Left lung (tissue), 10 donors: ENCODE data around the gene EPB41L2. TPM values are rescaled to one million over a fixed set of nuclear protein-coding genes. Genes with fewer than 3 reads are reported as not detected.

Experiments
- ATAC-seq: fragments of 200-7000 bp; cut with Tn5 transposase; one replicate; pipeline ENCODE4 v1.9.1; 2020; ENCODE audit warnings: moderate library complexity
- DNase-seq, 4 donors: peaks; one replicate each; pipeline ENCODE4 v3.0.0-alpha.2; 2013 to 2020
- H3K27ac ChIP-seq, 2 donors: fragments of 200-600 bp; sonication (generic) in 1 of 2; one replicate each; pipeline versions ENCODE4 v1.5.0 to v1.8.0; 2020 to 2021
- H3K27me3 ChIP-seq, 2 donors: fragments of 200-600 bp; sonication (generic) in 1 of 2; one replicate each; pipeline versions ENCODE4 v1.5.0 to v1.8.0; 2020 to 2021
- H3K36me3 ChIP-seq, 2 donors: fragments of 200-600 bp; sonication (generic) in 1 of 2; one replicate each; pipeline versions ENCODE4 v1.5.0 to v1.8.0; 2020 to 2021
- H3K4me1 ChIP-seq, 2 donors: fragments of 200-600 bp; one replicate each; pipeline ENCODE4 v1.8.0; 2021
- H3K4me3 ChIP-seq, 2 donors: fragments of 200-600 bp; sonication (generic) in 1 of 2; one replicate each; pipeline versions ENCODE4 v1.5.0 to v1.8.0; 2020 to 2021; ENCODE audit warnings: mild to moderate bottlenecking in 1 of 2
- H3K9me3 ChIP-seq, 2 donors: fragments of 200-600 bp; sonication (generic) in 1 of 2; one replicate each; pipeline versions ENCODE4 v1.5.0 to v1.8.0; 2020 to 2021
- CTCF ChIP-seq, 2 donors: fragments of 200-600 bp; sonication (generic) in 1 of 2; IDR thresholded peaks; one replicate each; pipeline versions ENCODE4 v1.5.0 to v1.8.0; 2021; ENCODE audit warnings: antibody characterized with exemption in 2 of 2
- intact Hi-C, 2 donors: fragments of 100-400 bp; cut with DNase I; formaldehyde crosslinking; loops; one replicate each; pipeline versions ENCODE4 v1.11.2 to v1.14.2; 2022
- polyA plus RNA-seq, 6 donors: library from polyadenylated mRNA; unstranded; fragments of 120-200 nt; gene quantifications; one replicate each; pipeline ENCODE4 v1.2.1, GENCODE V29; 2013; ENCODE audit not compliant: insufficient read length in 6 of 6
- total RNA-seq, 2 donors: library from RNA; stranded (reverse); fragmentation: NEBNext Ultra II Directional; extraction: Animal tissue kit (Norgen Biotek cat#: 25700); gene quantifications; one replicate each; pipeline ENCODE4 v1.2.1, GENCODE V29; 2021
- donor health status: DM: no; HTN: yes; CAD: no.
- donor health status: DM: no; HTN: no; CAD: no.

EPB41L2 gene
- total and polyA plus RNA-seq, 8 donors = 91.3 to 277 (median 248) TPM

GRCh38 chr6:130838951-130839350 is 224.1 kb downstream of the EPB41L2 start:
- no peak for TF ChIP-seq CTCF (IDR thresholded peaks at IDR 0.05)
- Histone ChIP-seq H3K27me3 (no peaks in the 10 kb centered on the region), H3K4me3 (no peak overlapping the region), H3K36me3 (no peaks in the 10 kb centered on the region), H3K27ac (no peak overlapping the region), H3K4me1 (no peaks in the 10 kb centered on the region), H3K9me3 (no peaks in the 10 kb centered on the region)
- no peak for DNase-seq
- intact Hi-C loops = no loop called here
- ATAC-seq = no peak

- Histone ChIP-seq H3K4me3 (no peak overlapping the region), H3K36me3 (no peaks in the 10 kb centered on the region), H3K27me3 (no peaks in the 10 kb centered on the region), H3K4me1 (no peaks in the 10 kb centered on the region), H3K9me3 (no peaks in the 10 kb centered on the region), H3K27ac (no peak overlapping the region)
- ATAC-seq = no peak
- DNase-seq = no peak
- TF ChIP-seq CTCF (IDR thresholded peaks at IDR 0.05) = no peak
- intact Hi-C loops = no loop called here
These were observed 224.7 kb downstream of the EPB41L2 start for GRCh38 chr6:130838250-130838860.

- no peaks in the 10 kb centered on the region for H3K27me3 ChIP-seq
- TF ChIP-seq CTCF (IDR thresholded peaks at IDR 0.05) = no peak
- DNase-seq = no peak
- no peak overlapping the region for H3K27ac ChIP-seq
- no peaks in the 10 kb centered on the region for H3K4me1 ChIP-seq
- no peak for ATAC-seq
- no peaks in the 10 kb centered on the region for H3K36me3 ChIP-seq
- H3K4me3 ChIP-seq = no peak overlapping the region
- H3K9me3 ChIP-seq = no peaks in the 10 kb centered on the region
- intact Hi-C loops = no loop called here
These were observed 226.0 kb downstream of the EPB41L2 start for GRCh38 chr6:130837067-130837466.

GRCh38 chr6:130836055-130836640 is 226.9 kb downstream of the EPB41L2 start:
- intact Hi-C loops = no loop called here
- Histone ChIP-seq H3K4me1 (no peaks in the 10 kb centered on the region), H3K27ac (no peak overlapping the region), H3K27me3 (no peaks in the 10 kb centered on the region), H3K4me3 (no peak overlapping the region), H3K9me3 (no peaks in the 10 kb centered on the region), H3K36me3 (no peaks in the 10 kb centered on the region)
- no peak for TF ChIP-seq CTCF (IDR thresholded peaks at IDR 0.05)
- no peak for DNase-seq
- no peak for ATAC-seq

GRCh38 chr6:130834482-130835251 is 228.4 kb downstream of the EPB41L2 start:
- Histone ChIP-seq H3K27ac (no peak overlapping the region), H3K4me1 (no peaks in the 10 kb centered on the region), H3K4me3 (no peak overlapping the region), H3K27me3 (no peaks in the 10 kb centered on the region), H3K9me3 (no peaks in the 10 kb centered on the region), H3K36me3 (no peaks in the 10 kb centered on the region)
- no peak for TF ChIP-seq CTCF (IDR thresholded peaks at IDR 0.05)
- ATAC-seq (no peak), DNase-seq (no peak)
- intact Hi-C loops = no loop called here
